Right atrium auricular region (tissue), 2 donors: ENCODE measurements around the gene CAPRIN1. TPM values are rescaled to one million over a fixed set of nuclear protein-coding genes. Genes with fewer than 3 reads are reported as not detected.

ENCODE experiments used
- DNase-seq: peaks from one replicate; pipeline ENCODE4 v3.0.0-alpha.2; 2019; ENCODE audit warnings: low spot score
- H3K27ac ChIP-seq, 2 donors: fragments of 200-600 bp; sonication (generic); 1 replicate in 1 of 2; 2 replicates in 1 of 2; pipeline ENCODE4 v1.5.1; 2016 to 2019
- H3K27me3 ChIP-seq, 2 donors: fragments of 200-600 bp; sonication (generic); one replicate each; pipeline versions ENCODE4 v1.5.1 to v1.6.0; 2017 to 2019
- H3K36me3 ChIP-seq: fragments of 200-600 bp; sonication (generic); one replicate; pipeline ENCODE4 v1.5.1; 2016
- H3K4me1 ChIP-seq, 2 donors: fragments of 200-600 bp; sonication (generic); one replicate each; pipeline versions ENCODE4 v1.5.1 to v1.6.0; 2017 to 2019
- H3K4me3 ChIP-seq, 2 donors: fragments of 200-600 bp; sonication (generic); 1 replicate in 1 of 2; 2 replicates in 1 of 2; pipeline ENCODE4 v1.5.1; 2017 to 2019; ENCODE audit warnings: mild to moderate bottlenecking in 1 of 2, moderate library complexity in 1 of 2
- H3K9me3 ChIP-seq, 2 donors: fragments of 200-600 bp; sonication (generic); one replicate each; pipeline ENCODE4 v1.5.1; 2019
- total RNA-seq, 2 donors: library from RNA; depleted of rRNA; stranded (reverse); fragments of >200 nt; gene quantifications; one replicate each; pipeline ENCODE4 v1.1.0, GENCODE V29; 2016
- TF ChIP-seq, protein P1 (sequence below), 2 donors: fragments of 200-600 bp; sonication (generic); IDR thresholded peaks; one replicate each; pipeline ENCODE4 v1.5.1; 2019; ENCODE audit warnings: antibody characterized with exemption in 2 of 2

CAPRIN1 gene
- total RNA-seq, 2 donors from 2014 or later: 80.1 to 102 TPM

DNA sequence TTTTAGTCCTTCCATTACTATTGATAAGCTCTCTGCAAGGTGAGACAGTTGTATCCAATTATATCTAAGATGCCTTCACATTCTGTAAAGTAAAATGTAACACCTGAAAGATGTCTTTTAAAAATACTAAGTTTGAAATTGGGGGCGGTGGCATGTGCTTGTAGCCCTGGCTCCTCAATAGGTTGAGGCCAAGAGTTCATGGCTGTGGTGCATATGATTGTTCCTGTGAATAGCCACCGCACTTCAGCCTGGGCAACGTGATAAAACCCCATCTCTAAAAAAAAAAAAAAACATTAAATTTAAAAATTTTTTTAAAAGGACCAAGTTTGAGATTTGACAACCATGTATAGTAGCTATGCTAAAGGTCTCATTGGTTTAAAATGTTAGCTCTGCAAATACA is 20.5 kb downstream of the CAPRIN1 start:
- Histone ChIP-seq H3K4me1 (peaks cover 0 to 55% of the 10 kb centered on the region in 2 donors), H3K4me3 (no peak overlapping the region), H3K36me3 (peaks cover 52% of the 10 kb centered on the region), H3K27ac (no peak overlapping the region), H3K27me3 (no peaks in the 10 kb centered on the region), H3K9me3 (no peaks in the 10 kb centered on the region)
- DNase-seq: no peak
- TF ChIP-seq, protein P1, sequence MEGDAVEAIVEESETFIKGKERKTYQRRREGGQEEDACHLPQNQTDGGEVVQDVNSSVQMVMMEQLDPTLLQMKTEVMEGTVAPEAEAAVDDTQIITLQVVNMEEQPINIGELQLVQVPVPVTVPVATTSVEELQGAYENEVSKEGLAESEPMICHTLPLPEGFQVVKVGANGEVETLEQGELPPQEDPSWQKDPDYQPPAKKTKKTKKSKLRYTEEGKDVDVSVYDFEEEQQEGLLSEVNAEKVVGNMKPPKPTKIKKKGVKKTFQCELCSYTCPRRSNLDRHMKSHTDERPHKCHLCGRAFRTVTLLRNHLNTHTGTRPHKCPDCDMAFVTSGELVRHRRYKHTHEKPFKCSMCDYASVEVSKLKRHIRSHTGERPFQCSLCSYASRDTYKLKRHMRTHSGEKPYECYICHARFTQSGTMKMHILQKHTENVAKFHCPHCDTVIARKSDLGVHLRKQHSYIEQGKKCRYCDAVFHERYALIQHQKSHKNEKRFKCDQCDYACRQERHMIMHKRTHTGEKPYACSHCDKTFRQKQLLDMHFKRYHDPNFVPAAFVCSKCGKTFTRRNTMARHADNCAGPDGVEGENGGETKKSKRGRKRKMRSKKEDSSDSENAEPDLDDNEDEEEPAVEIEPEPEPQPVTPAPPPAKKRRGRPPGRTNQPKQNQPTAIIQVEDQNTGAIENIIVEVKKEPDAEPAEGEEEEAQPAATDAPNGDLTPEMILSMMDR (IDR thresholded peaks at IDR 0.05): no peak

GRCh38 chr11:34072832-34073231 is 21.3 kb downstream of the CAPRIN1 start:
- Histone ChIP-seq H3K9me3 (no peaks in the 10 kb centered on the region), H3K4me1 (peaks cover 0 to 47% of the 10 kb centered on the region in 2 donors), H3K27ac (no peak overlapping the region), H3K36me3 (peaks cover 59% of the 10 kb centered on the region), H3K4me3 (no peak overlapping the region), H3K27me3 (no peaks in the 10 kb centered on the region)
- DNase-seq: no peak
- TF ChIP-seq, protein P1 (IDR thresholded peaks at IDR 0.05): no peak

DNA sequence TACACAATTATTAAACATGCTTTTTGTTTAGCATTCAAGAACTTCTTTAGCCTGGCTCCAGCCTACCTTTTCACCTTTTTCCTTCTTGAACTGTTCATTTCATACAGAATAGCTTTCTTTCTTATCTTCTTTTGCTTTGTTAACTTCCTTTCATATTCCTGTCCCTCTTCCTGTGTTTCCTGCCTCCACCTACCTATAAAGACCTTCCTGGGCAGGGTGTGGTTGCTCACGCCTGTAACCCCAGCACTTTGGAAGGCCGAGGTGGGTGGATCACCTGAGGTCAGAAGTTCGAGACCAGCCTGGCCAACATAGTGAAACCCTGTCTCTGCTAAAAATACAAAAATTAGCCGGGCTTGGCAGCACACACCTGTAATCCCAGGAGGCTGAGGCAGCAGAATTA is 22.9 kb downstream of the CAPRIN1 start:
- Histone ChIP-seq H3K36me3 (peaks cover 74% of the 10 kb centered on the region), H3K9me3 (no peaks in the 10 kb centered on the region), H3K4me3 (no peak overlapping the region), H3K27ac (no peak overlapping the region), H3K4me1 (peaks cover 0 to 31% of the 10 kb centered on the region in 2 donors), H3K27me3 (no peaks in the 10 kb centered on the region)
- DNase-seq: no peak
- TF ChIP-seq, protein P1 (IDR thresholded peaks at IDR 0.05): no peak

GRCh38 chr11:34075178-34075820 is 23.8 kb downstream of the CAPRIN1 start:
- Histone ChIP-seq H3K4me3 (no peak overlapping the region), H3K4me1 (peaks cover 0 to 26% of the 10 kb centered on the region in 2 donors), H3K9me3 (no peaks in the 10 kb centered on the region), H3K27ac (no peak overlapping the region), H3K27me3 (no peaks in the 10 kb centered on the region), H3K36me3 (peaks cover 83% of the 10 kb centered on the region)
- TF ChIP-seq, protein P1 (IDR thresholded peaks at IDR 0.05): no peak
- no peak for DNase-seq

- DNase-seq: no peak
- Histone ChIP-seq H3K4me3 (no peak overlapping the region), H3K36me3 (peaks cover 94% of the 10 kb centered on the region), H3K4me1 (no peaks in the 10 kb centered on the region), H3K27ac (no peak overlapping the region), H3K9me3 (no peaks in the 10 kb centered on the region), H3K27me3 (no peaks in the 10 kb centered on the region)
- TF ChIP-seq, protein P1 (IDR thresholded peaks at IDR 0.05): no peak
These were observed 29.1 kb downstream of the CAPRIN1 start for GRCh38 chr11:34080609-34081008.

- DNase-seq: no peak
- H3K4me3 ChIP-seq: no peak overlapping the region
- H3K27ac ChIP-seq: no peak overlapping the region
- peaks cover 91% of the 10 kb centered on the region for H3K36me3 ChIP-seq
- no peaks in the 10 kb centered on the region for H3K9me3 ChIP-seq
- no peaks in the 10 kb centered on the region for H3K27me3 ChIP-seq
- TF ChIP-seq, protein P1 (IDR thresholded peaks at IDR 0.05): no peak
- no peaks in the 10 kb centered on the region for H3K4me1 ChIP-seq
These were observed 33.1 kb downstream of the CAPRIN1 start for GRCh38 chr11:34084637-34085036.
